Suppressor macrophage treated with lipopolysaccharide for 4 hours (primary cell): ENCODE data around the gene ID1.
"Not testable (repeated sequence)": the region's sequence is repeated elsewhere in the genome, so short reads cannot be mapped to it uniquely, and the experiment has no call there.

ENCODE experiments used
- DNase-seq: peaks from one replicate; pipeline ENCODE4 v3.0.0-alpha.2; 2020

Gene ID1

DNA sequence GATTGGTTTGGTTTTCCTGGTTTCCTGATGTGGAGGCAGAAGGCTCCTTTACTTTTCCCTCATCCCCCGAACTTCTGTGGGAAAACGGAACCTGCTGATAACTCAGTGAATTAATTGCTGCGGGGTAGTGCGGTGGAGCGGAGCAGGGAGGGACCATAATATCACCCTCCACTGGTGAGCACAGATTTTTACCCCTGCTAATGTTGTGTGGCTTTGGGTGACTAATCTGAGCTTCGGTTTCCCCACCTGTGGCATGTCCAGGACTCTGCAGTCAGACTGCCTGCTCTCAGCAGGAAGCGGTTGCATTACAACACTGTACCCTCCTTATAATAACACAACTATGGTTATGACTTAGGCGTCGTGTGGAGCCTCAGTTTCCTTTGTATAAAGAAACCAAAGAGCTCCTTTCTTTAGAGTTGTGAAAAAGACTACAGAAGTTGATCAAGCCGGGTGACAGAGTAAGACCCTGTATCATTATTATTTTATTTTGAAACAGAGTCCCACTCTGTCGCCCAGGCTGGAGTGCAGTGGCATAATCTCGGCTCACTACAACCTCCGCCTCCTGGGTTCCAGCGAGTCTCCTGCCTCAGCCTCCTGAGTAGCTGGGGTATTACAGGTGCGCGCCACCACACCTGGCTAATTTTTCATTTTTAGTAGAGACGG, 2.2 kb upstream of the ID1 start:
- no peak for DNase-seq

- DNase-seq: peak; percentile 86
Observed at GRCh38 chr20:31603822-31604566, 1.1 kb upstream of the ID1 start.

DNA sequence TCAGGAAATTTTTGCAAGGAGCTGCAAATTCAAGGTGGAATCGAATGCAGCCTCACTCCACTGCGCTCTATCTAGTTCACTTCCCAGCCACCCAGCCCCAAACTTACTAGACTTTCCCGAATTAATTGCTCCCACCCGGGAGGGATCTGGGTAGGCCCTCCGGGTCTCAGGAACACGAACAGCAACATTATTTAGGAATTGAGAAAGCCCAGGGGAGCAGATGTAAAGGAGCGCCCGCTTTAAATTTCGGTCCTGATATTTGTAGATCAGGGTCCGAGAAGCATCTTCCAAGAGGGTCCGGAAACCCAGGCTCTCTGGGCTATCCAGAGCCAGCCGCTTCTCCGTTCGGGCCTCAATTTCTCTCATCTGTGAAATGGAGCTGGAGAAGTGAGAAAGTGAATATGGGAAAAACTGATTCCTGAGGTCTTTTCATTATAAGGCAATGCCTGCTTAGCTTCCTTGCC, 490 bp upstream of the ID1 start:
- DNase-seq: no peak

DNA sequence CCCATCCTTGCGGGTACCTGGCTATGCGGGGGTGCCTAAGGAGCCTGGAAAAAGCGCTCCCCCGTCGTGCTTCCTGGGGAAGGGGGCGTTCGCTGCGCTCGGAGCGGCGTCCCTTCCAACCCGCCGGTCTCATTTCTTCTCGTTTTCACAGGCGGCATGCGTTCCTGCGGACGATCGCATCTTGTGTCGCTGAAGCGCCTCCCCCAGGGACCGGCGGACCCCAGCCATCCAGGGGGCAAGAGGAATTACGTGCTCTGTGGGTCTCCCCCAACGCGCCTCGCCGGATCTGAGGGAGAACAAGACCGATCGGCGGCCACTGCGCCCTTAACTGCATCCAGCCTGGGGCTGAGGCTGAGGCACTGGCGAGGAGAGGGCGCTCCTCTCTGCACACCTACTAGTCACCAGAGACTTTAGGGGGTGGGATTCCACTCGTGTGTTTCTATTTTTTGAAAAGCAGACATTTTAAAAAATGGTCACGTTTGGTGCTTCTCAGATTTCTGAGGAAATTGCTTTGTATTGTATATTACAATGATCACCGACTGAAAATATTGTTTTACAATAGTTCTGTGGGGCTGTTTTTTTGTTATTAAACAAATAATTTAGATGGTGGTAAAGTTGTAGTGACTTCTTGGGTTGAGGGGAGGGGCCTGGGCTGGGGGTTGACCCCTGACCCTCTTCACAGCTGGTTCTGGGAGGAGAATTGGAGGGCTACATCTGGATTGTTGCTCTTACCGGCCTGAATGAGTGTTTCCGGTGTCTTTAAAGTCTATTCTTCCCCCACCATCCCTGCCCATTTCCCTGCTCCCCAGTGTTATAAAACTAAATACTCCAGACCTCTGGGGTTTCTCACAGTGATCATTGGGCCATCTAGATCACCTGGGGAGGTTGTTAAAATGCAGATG, 1.1 kb downstream of the ID1 start:
- DNase-seq: no peak

- no peak for DNase-seq
Observed at GRCh38 chr20:31606804-31607639, 1.9 kb downstream of the ID1 start.

- no peak for DNase-seq
Observed at GRCh38 chr20:31607640-31608250, 2.7 kb downstream of the ID1 start.

GRCh38 chr20:31608251-31608945, 3.3 kb downstream of the ID1 start:
- no peak for DNase-seq

- not testable (repeated sequence) for DNase-seq
Observed at GRCh38 chr20:31612271-31612640, 7.2 kb downstream of the ID1 start.

DNA sequence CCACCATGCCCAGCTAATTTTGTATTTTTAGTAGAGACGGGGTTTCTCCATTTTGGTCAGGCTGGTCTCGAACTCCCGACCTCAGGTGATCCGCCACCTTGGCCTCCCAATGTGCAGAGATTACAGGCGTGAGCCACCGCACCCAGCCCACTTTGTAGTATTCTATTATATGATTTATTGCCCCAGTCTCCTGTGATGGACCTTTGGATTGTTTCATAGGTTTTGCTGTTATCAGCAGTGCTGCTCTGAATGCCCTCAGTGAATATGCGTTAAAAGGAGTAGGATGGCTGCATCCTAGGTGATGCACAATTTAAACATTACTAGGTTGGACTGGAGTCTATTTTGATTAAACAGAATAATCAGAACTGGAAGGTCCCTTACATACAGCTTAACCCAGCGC, 10.3 kb downstream of the ID1 start:
- no peak for DNase-seq

DNA sequence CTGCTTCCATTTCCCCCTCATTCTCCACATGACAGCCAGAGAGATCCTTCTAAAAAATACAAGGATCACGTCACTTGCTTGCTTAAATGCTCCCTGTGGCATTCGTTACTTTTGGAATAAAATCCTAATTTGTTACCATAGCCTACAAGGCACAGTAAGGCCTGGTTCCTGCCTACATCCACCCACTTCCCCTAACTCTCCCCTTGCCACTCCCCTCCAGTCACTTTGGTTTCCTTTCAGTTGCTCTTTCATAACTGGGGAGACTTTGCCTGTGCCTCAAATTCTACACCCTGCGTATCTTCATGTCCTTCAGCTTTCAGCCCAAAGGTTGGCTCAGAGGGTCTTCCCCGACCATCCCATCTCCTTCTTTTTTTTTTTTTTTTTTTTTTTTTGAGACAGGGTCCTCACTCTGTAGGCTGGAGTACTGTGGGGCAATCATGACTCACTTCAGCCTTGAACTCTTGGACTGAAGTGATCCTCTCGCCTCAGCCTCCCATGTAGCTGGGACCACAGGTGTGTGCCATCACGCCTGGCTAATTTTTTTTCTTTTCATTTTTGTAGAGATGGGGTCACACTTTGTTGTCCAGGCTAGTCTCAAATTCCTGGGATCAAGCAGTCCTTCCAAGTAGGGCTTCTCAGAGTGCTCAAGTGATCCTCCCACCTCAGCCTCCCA, 12.5 kb downstream of the ID1 start:
- DNase-seq: peak; percentile 78

DNA sequence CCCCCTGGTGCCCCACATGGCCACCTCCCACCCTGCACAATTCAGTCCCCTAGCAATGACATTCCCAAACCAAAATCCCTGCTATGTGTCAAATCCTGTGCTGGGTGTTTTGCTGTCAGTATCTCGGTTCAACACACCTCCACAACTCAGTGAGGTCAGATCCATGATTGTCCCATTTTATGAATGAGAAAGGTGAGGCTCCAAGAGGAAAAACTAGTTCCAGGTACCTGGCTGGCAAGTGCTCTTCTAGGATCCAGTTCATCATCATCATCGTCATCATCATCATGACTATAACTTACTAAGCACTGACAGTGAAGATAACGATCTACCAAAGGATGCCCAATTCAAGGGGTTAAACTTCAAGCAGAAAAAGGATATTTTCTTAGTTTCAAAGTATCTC, 15.2 kb downstream of the ID1 start:
- DNase-seq: no peak

DNA sequence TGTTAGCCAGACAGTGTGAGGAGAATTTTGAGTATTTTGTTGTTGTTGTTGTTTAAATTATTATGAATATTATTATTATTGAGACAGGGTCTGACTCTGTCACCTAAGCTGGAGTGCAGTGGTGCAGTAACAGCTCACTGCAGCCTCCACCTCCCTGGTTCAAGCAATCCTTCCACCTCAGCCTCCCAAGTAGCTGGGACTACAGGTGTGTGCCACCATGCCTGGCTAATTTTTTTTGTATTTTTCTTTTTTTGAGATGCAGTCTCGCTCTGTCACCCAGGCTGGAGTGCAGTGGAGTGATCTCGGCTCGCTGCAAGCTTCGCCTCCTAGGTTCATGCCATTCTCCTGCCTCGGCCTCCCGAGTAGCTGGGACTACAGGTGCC, 18.0 kb downstream of the ID1 start:
- not testable (repeated sequence) for DNase-seq

- DNase-seq: not testable (repeated sequence)
Observed at GRCh38 chr20:31626534-31626933, 21.4 kb downstream of the ID1 start.

DNA sequence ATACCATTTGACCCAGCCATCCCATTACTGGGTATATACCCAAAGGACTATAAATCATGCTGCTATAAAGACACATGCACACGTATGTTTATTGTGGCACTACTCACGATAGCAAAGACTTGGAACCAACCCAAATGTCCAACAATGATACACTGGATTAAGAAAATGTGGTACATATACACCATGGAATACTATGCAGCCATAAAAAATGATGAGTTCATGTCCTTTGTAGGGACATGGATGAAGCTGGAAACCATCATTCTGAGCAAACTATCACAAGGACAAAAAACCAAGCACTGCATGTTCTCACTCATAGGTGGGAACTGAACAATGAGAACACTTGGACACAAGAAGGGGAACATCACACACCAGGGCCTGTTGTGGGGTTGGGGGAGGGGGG, 23.0 kb downstream of the ID1 start:
- not testable (repeated sequence) for DNase-seq

DNA sequence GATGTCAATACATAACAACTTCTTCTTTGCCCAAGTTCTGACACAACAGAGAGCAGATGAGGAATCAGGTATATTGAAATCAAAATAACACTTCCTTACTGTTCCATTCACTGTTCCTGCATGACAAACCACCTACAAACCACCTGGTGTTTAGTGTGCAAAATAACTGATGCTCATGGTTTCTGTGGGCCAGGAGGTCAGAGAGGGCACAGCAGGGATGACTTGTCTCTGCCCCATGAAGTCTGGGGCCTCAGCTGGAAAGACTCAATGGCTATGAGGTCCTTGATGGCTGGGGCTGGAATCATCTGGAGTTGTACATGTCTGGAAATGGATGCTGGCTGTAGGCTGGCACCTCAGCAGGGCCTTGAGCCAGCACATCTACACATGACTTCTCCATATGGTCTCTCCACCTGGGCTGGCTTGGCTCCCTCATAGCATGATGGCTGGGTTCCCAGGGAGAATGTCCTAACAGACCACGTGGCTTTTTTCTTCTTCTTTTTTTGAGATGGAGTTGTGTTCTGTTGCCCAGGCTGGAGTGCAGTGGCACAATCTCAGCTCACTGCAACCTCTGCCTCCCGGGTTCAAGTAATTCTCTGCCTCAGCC, 25.2 kb downstream of the ID1 start:
- DNase-seq: no peak

DNA sequence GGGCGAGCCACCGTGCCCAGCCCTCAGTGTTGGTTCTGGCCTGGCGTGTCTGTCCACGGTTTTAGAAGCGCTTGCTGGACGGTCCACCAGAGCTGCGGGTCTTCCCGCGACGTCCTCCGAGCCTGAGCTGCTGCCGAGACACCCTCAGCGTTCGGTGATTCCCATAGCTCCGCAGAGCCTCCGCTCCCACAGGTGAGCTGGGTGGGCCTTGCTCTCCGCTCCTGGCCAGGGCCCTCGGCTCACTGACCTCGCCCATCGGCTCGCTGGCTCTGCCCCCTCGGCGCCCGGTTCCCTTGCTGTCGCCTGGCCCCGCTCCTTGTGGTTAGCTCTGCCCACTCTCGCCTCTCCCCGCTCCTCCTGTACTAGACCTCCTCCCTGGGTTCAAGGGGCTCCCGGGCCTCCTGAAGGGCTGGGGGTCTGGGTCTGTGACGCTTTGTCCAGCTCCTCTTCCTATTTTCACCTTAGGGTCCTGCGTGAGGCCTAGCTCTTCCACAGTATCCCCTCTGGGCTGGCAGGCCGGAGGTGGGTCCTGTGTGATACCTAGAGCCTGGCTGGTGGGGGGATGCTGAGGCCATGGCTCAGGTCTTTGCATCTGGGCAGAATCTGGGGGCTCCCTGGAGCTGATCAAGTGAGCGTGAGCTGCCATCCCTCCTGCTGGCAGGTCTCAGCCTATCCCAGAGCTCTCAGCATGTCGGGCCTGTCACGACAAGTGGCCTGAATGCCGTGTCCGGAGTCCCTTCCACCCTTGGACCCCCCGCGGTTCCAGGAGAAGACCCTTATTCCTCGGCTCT, 27.7 kb downstream of the ID1 start:
- DNase-seq: no peak

DNA sequence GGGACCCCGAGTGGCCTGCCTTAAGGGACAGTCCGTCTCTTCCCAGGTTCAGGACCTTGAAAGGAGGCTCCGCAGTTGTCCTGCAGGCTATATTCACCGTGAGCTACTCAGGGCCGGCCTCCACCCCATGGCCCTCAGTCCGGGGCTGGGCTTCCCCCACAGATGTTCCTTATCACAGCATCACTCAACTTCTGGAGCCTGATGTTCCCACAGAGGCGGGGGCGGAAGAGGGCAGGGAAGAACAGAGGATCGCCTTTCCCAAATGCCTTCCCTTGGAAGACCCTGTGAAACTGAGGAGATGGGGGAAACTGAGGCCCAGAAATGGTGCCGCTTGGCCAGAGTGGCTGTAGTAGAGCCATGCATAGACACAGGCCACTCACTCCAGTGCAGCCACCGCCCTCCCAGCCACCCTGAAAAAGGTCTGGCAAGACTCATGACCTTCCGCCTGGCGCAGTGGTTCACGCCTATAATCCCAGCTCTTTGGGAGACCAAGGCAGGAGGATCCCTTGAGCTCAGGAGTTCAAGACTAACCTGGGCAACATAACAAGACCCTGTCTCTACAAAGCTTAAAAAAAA, 28.3 kb downstream of the ID1 start:
- no peak for DNase-seq

GRCh38 chr20:31637660-31638059, 32.6 kb downstream of the ID1 start, which contains the start of gene COX4I2:
TSS of gene COX4I2 (plus strand) at chr20:31637912. CDS start at chr20:31639018, 1,106 bp downstream.
- no peak for DNase-seq

DNA sequence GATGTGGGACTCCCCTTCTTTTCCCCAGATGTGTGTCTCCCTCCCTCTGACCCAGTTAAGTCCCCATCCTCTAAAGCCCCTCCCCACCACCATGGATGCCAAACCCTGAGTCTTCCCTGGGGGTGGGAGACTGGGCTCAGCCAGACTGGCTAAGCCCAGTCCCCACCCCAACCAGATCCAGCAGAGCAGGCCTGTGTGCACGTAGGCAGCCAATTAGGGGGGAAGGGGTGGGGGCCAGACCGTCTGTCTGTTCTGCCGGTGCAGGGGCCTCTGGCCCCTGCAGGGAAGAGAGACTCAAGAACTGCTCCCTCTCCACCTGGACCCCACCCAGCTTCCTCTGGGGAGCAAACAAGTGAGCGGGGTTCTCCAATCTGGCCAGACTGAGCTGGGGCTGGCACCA, 33.2 kb downstream of the ID1 start:
- DNase-seq: no peak
